Esophagus squamous epithelium (tissue), 5 donors: ENCODE measurements around the gene CDKAL1. TPM values are rescaled to one million over a fixed set of nuclear protein-coding genes. Genes with fewer than 3 reads are reported as not detected.

ENCODE experiments used
- DNase-seq: peaks from one replicate; lab custom pipeline; 2025; lab: John Stamatoyannopoulos, UW
- H3K27ac ChIP-seq, 4 donors: fragments of 200-600 bp; sonication (generic); one replicate each; pipeline ENCODE4 v1.5.1; 2016 to 2019; ENCODE audit warnings: mild to moderate bottlenecking in 1 of 4
- H3K27me3 ChIP-seq, 4 donors: fragments of 200-600 bp; sonication (generic); 1 replicate in 3 of 4; 2 replicates in 1 of 4; pipeline versions ENCODE4 v1.5.1 to v1.6.0; 2017 to 2021; ENCODE audit warnings: antibody characterized with exemption in 1 of 4
- H3K36me3 ChIP-seq, 3 donors: fragments of 200-600 bp; sonication (generic); one replicate each; pipeline ENCODE4 v1.5.1; 2016 to 2019
- H3K4me1 ChIP-seq, 3 donors: fragments of 200-600 bp; sonication (generic); one replicate each; pipeline ENCODE4 v1.5.1; 2017 to 2019
- H3K4me3 ChIP-seq, 4 donors: fragments of 200-600 bp; sonication (generic); 1 replicate in 3 of 4; 2 replicates in 1 of 4; pipeline ENCODE4 v1.5.1; 2016 to 2019; ENCODE audit warnings: mild to moderate bottlenecking in 2 of 4, moderate library complexity in 1 of 4
- H3K9me3 ChIP-seq, 3 donors: fragments of 200-600 bp; sonication (generic); one replicate each; pipeline ENCODE4 v1.5.1; 2016 to 2019
- POLR2A ChIP-seq, 4 donors: fragments of 450-650 bp; IDR thresholded peaks; one replicate each; pipeline ENCODE4 v1.6.1; 2017; ENCODE audit warnings: antibody characterized with exemption in 4 of 4, mild to moderate bottlenecking in 4 of 4, moderate library complexity in 3 of 4
- WGBS, 2 donors: methylation state at CpG; one replicate each; pipeline ENCODE4 v1.1.5; 2018; 5-methylcytosine and 5-hydroxymethylcytosine counted together
- intact Hi-C: fragments of 100-400 bp; cut with DNase I; formaldehyde crosslinking; loops from one replicate; pipeline ENCODE4 v1.15.0; 2022
- total RNA-seq, 4 donors: library from RNA; depleted of rRNA; stranded (reverse); fragments of >200 nt; gene quantifications; one replicate each; pipeline ENCODE4 v1.1.0, GENCODE V29; 2016
- TF ChIP-seq, protein P1 (sequence below), 6 experiments: fragments of 450-650 bp in 4 of 6; fragments of 200-600 bp in 2 of 6; sonication (generic) in 2 of 6; IDR thresholded peaks; one replicate each; pipeline ENCODE4 v1.5.1; 2016 to 2019; ENCODE audit warnings: antibody characterized with exemption in 6 of 6, mild to moderate bottlenecking in 4 of 6, moderate library complexity in 4 of 6
- donor health status: DM: yes; HTN: yes; CAD: no.

CDKAL1 gene
- total RNA-seq, 4 donors from 2014 or later, result 6.5 to 13.0 (median 10.7) TPM

DNA sequence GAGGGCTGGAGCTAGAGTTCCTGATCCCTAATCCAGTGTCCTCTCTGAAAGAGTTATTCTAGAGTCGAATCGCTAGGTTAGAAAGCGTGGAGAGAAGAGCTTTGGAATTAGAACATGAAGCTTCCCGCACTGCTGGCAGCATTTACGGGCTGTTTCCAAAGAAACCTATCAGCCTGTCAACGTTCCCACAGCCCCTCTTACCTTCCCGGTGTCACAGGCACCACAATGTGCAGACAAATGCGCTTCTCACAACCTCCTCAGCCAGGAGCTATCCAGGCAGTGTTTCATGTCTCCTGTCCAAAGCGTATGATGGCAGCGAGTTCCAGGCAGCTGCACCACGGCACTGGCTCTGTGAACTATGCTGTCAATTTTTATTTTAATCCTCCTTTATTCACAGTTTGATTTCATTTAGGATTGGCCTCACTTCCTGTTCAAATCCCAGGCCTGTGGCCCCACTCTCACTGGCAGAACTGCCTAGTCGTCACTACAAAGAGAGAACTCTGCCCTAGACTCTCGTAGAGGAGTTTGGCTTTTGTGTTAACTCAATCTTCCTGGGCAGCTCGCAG is 736.5 kb downstream of the CDKAL1 start:
- 72 to 91% methylated on average over 14 of the region's 14 CpGs for WGBS, 2 donors
- TF ChIP-seq POLR2A (IDR thresholded peaks at IDR 0.05), result no peak
- TF ChIP-seq, protein P1, sequence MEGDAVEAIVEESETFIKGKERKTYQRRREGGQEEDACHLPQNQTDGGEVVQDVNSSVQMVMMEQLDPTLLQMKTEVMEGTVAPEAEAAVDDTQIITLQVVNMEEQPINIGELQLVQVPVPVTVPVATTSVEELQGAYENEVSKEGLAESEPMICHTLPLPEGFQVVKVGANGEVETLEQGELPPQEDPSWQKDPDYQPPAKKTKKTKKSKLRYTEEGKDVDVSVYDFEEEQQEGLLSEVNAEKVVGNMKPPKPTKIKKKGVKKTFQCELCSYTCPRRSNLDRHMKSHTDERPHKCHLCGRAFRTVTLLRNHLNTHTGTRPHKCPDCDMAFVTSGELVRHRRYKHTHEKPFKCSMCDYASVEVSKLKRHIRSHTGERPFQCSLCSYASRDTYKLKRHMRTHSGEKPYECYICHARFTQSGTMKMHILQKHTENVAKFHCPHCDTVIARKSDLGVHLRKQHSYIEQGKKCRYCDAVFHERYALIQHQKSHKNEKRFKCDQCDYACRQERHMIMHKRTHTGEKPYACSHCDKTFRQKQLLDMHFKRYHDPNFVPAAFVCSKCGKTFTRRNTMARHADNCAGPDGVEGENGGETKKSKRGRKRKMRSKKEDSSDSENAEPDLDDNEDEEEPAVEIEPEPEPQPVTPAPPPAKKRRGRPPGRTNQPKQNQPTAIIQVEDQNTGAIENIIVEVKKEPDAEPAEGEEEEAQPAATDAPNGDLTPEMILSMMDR (IDR thresholded peaks at IDR 0.05), result no peak

DNA sequence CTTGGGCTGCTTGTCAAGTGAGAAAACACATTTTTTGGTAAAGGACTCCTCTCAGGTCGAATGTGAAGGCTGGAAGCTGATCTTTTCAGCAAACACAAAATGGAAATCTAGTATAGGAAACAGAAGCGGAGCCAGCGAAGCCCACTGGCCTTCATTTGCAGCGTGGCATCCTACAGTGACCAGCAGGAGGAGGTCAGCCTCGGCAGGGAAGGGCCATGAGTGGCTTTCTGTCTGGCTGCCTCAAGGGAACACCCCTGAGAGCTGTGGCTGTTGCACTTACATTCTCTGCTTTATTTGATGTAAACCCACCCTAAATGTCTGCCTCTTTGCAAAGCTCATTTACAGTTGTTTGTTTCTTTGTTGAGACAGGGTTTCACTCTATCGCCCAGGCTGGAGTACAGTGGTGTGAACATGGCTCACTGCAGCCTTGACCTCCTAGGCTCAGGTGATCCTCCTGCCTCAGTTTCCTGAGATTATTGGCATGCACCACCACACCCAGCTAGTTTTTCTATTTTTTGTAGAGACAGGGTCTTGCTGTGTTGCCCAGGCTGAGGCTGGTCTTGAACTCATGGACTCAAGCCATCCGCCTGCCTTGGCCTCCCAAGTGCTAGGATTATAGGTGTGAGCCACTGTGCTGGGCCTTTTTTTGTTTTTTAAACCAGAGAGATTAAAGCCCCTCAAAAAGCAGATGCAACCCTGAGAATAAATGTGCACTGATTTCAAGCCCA is 737.3 kb downstream of the CDKAL1 start:
- intact Hi-C loops, result no loop called here
- H3K27me3 ChIP-seq, result no peaks in the 10 kb centered on the region
- no peaks in the 10 kb centered on the region for H3K36me3 ChIP-seq

More for the DNA sequence above, 736.5 kb downstream of the CDKAL1 start:
- Histone ChIP-seq H3K9me3 (peaks cover 0 to 4% (median 0%) of the 10 kb centered on the region in 3 donors), H3K36me3 (no peaks in the 10 kb centered on the region), H3K4me3 (no peak overlapping the region), H3K27ac (no peak overlapping the region), H3K4me1 (no peaks in the 10 kb centered on the region), H3K27me3 (no peaks in the 10 kb centered on the region)
- intact Hi-C loops, result no loop called here
- no peak for DNase-seq

DNA sequence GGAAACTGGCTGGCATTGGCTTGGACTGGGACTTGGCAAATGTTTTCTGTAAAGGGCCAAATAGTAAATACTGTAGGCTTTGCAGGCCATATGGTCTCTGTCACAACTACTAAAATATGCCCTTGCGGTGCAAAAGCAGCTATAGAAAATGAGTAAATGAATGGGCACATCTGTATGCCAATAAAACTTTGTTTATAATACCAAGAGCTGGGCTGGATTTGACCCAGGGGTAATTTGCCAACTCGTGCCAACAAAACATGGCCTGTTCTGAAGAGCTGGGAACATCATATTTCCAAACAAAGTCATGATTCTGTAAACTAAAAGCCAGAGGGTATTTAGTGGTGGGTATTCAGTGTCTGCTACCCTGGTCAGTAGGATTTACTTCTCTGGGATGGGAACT is 739.2 kb downstream of the CDKAL1 start:
- DNase-seq, result no peak
- intact Hi-C loops, result no loop called here
- Histone ChIP-seq H3K27me3 (no peaks in the 10 kb centered on the region), H3K4me3 (no peak overlapping the region), H3K9me3 (peaks cover 0 to 4% (median 0%) of the 10 kb centered on the region in 3 donors), H3K36me3 (no peaks in the 10 kb centered on the region), H3K27ac (no peak overlapping the region), H3K4me1 (no peaks in the 10 kb centered on the region)
- 83 to 86% methylated on average over 2 of the region's 2 CpGs for WGBS, 2 donors
- TF ChIP-seq, protein P1 (IDR thresholded peaks at IDR 0.05), result no peak
- no peak for TF ChIP-seq POLR2A (IDR thresholded peaks at IDR 0.05)

More for the DNA sequence above, 737.3 kb downstream of the CDKAL1 start:
- no peaks in the 10 kb centered on the region for H3K4me1 ChIP-seq
- H3K9me3 ChIP-seq, result peaks cover 0 to 4% (median 0%) of the 10 kb centered on the region in 3 donors
- H3K4me3 ChIP-seq, result no peak overlapping the region
- 82 to 86% methylated on average over 6 to 7 of the region's 7 CpGs for WGBS, 2 donors
- H3K27ac ChIP-seq, result no peak overlapping the region
- TF ChIP-seq, protein P1 (IDR thresholded peaks at IDR 0.05), result no peak
- TF ChIP-seq POLR2A (IDR thresholded peaks at IDR 0.05), result no peak
- no peak for DNase-seq

DNA sequence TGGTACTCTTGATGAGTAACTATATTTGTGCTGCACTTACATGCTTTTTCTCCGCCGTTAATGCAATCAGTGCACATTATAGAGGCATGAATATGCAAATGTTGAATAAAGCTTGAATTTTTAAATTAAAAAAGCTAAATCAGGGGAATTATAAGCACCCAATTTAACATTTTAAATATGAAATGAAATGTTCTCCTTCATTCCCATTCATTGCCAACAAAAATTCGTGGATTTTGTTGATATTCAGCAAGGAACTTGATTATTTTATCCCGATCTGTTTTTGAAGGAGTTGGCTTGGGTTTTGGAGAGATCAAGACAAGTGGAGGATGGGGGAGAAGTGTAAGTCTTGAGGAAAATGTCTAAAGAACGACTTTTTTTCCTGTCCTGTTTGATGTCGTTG is 740.6 kb downstream of the CDKAL1 start:
- DNase-seq, result no peak
- H3K4me1 ChIP-seq, result no peaks in the 10 kb centered on the region
- no peak overlapping the region for H3K27ac ChIP-seq
- intact Hi-C loops, result no loop called here
- TF ChIP-seq, protein P1 (IDR thresholded peaks at IDR 0.05), result no peak
- no peak for TF ChIP-seq POLR2A (IDR thresholded peaks at IDR 0.05)
- H3K27me3 ChIP-seq, result no peaks in the 10 kb centered on the region
- no peaks in the 10 kb centered on the region for H3K36me3 ChIP-seq
- no peak overlapping the region for H3K4me3 ChIP-seq
- 80 to 85% methylated on average over 6 of the region's 6 CpGs for WGBS, 2 donors
- H3K9me3 ChIP-seq, result peaks cover 0 to 4% (median 0%) of the 10 kb centered on the region in 3 donors
